ENCODE results near the gene ZNF146.
A peak's percentile ranks its signal among the peaks of the same experiment; 100 is the strongest.

DNA sequence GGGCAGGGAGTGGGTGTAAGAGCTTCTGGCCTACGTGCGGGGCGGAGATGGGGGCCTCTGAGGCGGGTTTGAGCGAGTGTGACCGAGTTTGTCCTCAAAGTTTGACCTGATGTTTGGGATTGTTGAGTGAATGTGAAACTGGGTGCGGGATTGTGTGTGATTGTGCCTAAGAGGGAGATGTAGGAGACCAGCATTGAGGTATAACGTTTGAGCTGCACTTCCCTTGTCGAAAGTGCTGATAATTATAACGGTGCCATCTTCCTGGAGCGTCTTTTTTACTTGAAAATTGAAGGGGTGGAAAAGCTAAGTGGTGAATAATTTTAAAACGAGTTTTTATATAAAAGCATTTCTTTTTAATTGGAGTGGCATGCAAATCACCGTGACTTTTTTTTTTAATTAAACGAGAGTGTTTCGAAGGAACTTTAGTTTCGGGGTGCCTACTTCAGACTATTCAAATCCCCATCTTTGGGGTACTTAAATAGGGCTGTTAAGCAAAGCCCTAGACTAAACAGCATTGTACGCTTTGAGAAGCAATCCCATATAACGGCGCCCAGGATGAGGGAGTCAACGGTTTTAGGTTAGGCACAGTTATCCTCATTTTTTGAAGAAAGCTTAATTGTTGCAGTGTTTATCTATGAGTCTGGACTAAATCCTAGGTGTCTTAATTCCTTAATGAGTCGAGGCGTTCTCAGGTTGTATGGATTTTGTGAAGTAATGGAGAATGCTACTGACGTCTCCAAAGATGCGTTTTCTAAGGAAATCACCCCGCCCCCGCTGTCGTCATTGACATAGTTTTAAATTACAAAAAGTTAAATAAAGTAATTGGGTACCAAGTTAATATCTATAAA lies 594 bp downstream of the ZNF146 start:
- no peak for TF ChIP-seq ELF4 (IDR thresholded peaks at IDR 0.05)
- TF ChIP-seq FOXK2 (IDR thresholded peaks at IDR 0.05), result no peak
- no peak for TF ChIP-seq SP1 (IDR thresholded peaks at IDR 0.05)
- peak; percentile 36; the same call in 1 of the 2 replicates for TF ChIP-seq L3MBTL2 (conservative IDR thresholded peaks at IDR 0.05)
- no peak for TF ChIP-seq ARNT (IDR thresholded peaks at IDR 0.05)
- TF ChIP-seq SUZ12 (IDR thresholded peaks at IDR 0.05), result no peak
- TF ChIP-seq NFRKB (IDR thresholded peaks at IDR 0.05), result peak; percentile 54; the same call in 1 of the 2 replicates
- TF ChIP-seq, protein P1, sequence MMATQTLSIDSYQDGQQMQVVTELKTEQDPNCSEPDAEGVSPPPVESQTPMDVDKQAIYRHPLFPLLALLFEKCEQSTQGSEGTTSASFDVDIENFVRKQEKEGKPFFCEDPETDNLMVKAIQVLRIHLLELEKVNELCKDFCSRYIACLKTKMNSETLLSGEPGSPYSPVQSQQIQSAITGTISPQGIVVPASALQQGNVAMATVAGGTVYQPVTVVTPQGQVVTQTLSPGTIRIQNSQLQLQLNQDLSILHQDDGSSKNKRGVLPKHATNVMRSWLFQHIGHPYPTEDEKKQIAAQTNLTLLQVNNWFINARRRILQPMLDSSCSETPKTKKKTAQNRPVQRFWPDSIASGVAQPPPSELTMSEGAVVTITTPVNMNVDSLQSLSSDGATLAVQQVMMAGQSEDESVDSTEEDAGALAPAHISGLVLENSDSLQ (IDR thresholded peaks at IDR 0.05), result no peak
